ENCODE data around the gene DLGAP3. TPM values are rescaled to one million over a fixed set of nuclear protein-coding genes. Genes with fewer than 3 reads are reported as not detected.

Gene DLGAP3
- polyA plus RNA-seq, 1 donor (not counting 4 experiments of a cell fraction or from before 2014, with no cell fraction given), result not detected

DNA sequence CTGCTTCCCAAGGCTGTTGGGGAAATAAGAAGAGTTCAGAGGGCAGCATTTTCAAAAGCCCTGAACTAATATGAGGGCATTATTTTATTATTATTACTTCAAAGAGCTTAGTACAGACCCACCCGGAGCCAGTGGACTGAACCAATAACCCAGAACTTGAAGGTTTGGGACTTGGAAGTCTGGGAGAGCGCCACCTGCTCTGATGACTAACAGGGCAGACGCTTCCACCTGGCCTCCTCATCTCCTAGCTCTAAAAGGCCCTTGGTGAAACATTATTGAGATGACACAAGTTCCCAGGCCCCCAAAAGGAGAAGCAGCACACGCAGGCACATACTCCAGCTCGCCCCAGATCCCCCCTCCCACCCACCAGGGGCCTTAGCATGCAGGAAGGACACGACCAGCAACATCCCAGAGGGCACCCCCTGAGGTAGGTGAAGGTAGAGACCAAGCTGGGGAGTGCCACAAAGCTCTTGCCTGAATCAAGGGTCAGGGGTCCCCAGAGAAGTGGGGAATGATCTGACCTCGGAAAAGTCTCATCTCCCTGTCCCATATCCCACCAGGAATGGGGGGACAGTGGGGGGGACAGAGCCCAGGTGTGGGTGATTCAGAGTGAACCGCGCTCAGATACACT, 1.3 kb downstream of the DLGAP3 start:
- Histone ChIP-seq H3K9me1 (ENCODE audit: control insufficient read depth, extremely low read depth, insufficient read depth, low read length) (no peaks in the 10 kb centered on the region), H3K27ac (ENCODE audit: control insufficient read depth, insufficient read depth, low read length) (no peak overlapping the region), H3K36me3 (ENCODE audit: control insufficient read depth in 2 of 2, extremely low read depth in 1 of 2, insufficient read depth in 2 of 2, low read length in 2 of 2) (no peaks in the 10 kb centered on the region), H3K4me3 (ENCODE audit: control insufficient read depth in 2 of 3, extremely low read depth in 1 of 3, insufficient read depth in 2 of 3, low read depth in 1 of 3, low read length in 3 of 3) (no peak overlapping the region), H3K27me3 (ENCODE audit: control insufficient read depth, extremely low read depth, insufficient read depth, low read length) (peaks cover 56% of the 10 kb centered on the region), H3K9me3 (ENCODE audit: control insufficient read depth, low read depth, low read length) (no peaks in the 10 kb centered on the region), H4K20me1 (ENCODE audit: control insufficient read depth, extremely low read depth, insufficient read depth, low read length) (no peaks in the 10 kb centered on the region), H3K79me2 (ENCODE audit: control insufficient read depth, insufficient read depth, low read length) (no peaks in the 10 kb centered on the region), H2AFZ (ENCODE audit: control insufficient read depth, low read length) (no peak overlapping the region), H3K9ac (ENCODE audit: control insufficient read depth, extremely low read depth, insufficient read depth, low read length) (no peak overlapping the region), H3K4me2 (ENCODE audit: control insufficient read depth, extremely low read depth, insufficient read depth, low read depth, low read length) (no peak overlapping the region), H3K4me1 (ENCODE audit: control insufficient read depth, extremely low read depth, insufficient read depth, low read length) (no peaks in the 10 kb centered on the region)
- FAIRE-seq (no peak), DNase-seq (ENCODE audit: low read depth, low spot score) (no peak)
- TF ChIP-seq, protein P1, sequence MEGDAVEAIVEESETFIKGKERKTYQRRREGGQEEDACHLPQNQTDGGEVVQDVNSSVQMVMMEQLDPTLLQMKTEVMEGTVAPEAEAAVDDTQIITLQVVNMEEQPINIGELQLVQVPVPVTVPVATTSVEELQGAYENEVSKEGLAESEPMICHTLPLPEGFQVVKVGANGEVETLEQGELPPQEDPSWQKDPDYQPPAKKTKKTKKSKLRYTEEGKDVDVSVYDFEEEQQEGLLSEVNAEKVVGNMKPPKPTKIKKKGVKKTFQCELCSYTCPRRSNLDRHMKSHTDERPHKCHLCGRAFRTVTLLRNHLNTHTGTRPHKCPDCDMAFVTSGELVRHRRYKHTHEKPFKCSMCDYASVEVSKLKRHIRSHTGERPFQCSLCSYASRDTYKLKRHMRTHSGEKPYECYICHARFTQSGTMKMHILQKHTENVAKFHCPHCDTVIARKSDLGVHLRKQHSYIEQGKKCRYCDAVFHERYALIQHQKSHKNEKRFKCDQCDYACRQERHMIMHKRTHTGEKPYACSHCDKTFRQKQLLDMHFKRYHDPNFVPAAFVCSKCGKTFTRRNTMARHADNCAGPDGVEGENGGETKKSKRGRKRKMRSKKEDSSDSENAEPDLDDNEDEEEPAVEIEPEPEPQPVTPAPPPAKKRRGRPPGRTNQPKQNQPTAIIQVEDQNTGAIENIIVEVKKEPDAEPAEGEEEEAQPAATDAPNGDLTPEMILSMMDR (optimal IDR thresholded peaks at IDR 0.05 in 1 of 3, IDR thresholded peaks at IDR 0.05 in 1 of 3, conservative IDR thresholded peaks at IDR 0.05 in 1 of 3; ENCODE audit: extremely low read depth in 1 of 3, insufficient read depth in 2 of 3, low read length in 3 of 3), result no peak
- TF ChIP-seq EZH2 (IDR thresholded peaks at IDR 0.05; ENCODE audit: low read length), result no peak
- dilution Hi-C loops (cut with MboI; ENCODE audit: extremely low pct_ligation_motif_present, low sequenced_read_pairs), result no loop called here

DNA sequence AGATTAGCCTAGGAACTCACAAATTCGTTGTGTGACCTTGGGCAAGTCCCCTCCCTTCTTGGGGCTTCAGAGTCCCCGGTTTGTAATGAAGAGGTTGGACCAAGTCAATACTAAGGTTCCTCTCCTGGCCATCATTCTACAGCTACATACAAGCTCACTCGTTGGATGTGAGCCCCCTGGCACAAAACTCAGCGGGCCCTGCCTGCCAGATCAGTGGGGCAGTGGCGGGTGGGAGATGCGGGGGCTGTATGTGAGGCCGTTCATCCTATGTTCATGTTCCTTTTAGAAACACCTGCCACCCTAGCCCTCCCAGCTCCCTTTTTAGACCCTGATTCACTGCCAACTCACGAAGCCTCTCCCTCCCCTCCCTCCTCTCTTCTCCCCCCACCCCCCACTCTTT, 2.1 kb downstream of the DLGAP3 start:
- H3K9me3 ChIP-seq (ENCODE audit: control insufficient read depth, low read depth, low read length), result no peaks in the 10 kb centered on the region
- dilution Hi-C loops (cut with MboI; ENCODE audit: extremely low pct_ligation_motif_present, low sequenced_read_pairs), result no loop called here
- no peak overlapping the region for H2AFZ ChIP-seq (ENCODE audit: control insufficient read depth, low read length)
- peaks cover 56% of the 10 kb centered on the region for H3K27me3 ChIP-seq (ENCODE audit: control insufficient read depth, extremely low read depth, insufficient read depth, low read length)
- no peak overlapping the region for H3K27ac ChIP-seq (ENCODE audit: control insufficient read depth, insufficient read depth, low read length)
- H3K9me1 ChIP-seq (ENCODE audit: control insufficient read depth, extremely low read depth, insufficient read depth, low read length), result no peaks in the 10 kb centered on the region
- no peak overlapping the region for H3K9ac ChIP-seq (ENCODE audit: control insufficient read depth, extremely low read depth, insufficient read depth, low read length)
- no peaks in the 10 kb centered on the region for H3K36me3 ChIP-seq (ENCODE audit: control insufficient read depth in 2 of 2, extremely low read depth in 1 of 2, insufficient read depth in 2 of 2, low read length in 2 of 2)
- no peaks in the 10 kb centered on the region for H3K79me2 ChIP-seq (ENCODE audit: control insufficient read depth, insufficient read depth, low read length)
- H3K4me2 ChIP-seq (ENCODE audit: control insufficient read depth, extremely low read depth, insufficient read depth, low read depth, low read length), result no peak overlapping the region
- no peaks in the 10 kb centered on the region for H4K20me1 ChIP-seq (ENCODE audit: control insufficient read depth, extremely low read depth, insufficient read depth, low read length)
- no peak overlapping the region for H3K4me3 ChIP-seq (ENCODE audit: control insufficient read depth in 2 of 3, extremely low read depth in 1 of 3, insufficient read depth in 2 of 3, low read depth in 1 of 3, low read length in 3 of 3)
- H3K4me1 ChIP-seq (ENCODE audit: control insufficient read depth, extremely low read depth, insufficient read depth, low read length), result no peaks in the 10 kb centered on the region
- no peak for DNase-seq (ENCODE audit: low read depth, low spot score)
- no peak for FAIRE-seq
- no peak for TF ChIP-seq EZH2 (IDR thresholded peaks at IDR 0.05; ENCODE audit: low read length)
- TF ChIP-seq, protein P1 (optimal IDR thresholded peaks at IDR 0.05 in 1 of 3, IDR thresholded peaks at IDR 0.05 in 1 of 3, conservative IDR thresholded peaks at IDR 0.05 in 1 of 3; ENCODE audit: extremely low read depth in 1 of 3, insufficient read depth in 2 of 3, low read length in 3 of 3), result no peak

All from keratinocyte (primary cell).